Psoas muscle (tissue), 8 donors: ENCODE measurements around the gene HEG1. TPM values are rescaled to one million over a fixed set of nuclear protein-coding genes. Genes with fewer than 3 reads are reported as not detected.

Source experiments
- ATAC-seq, 4 donors: fragments of 200-7000 bp; cut with Tn5 transposase; one replicate each; pipeline ENCODE4 v1.9.1; 2020; ENCODE audit warnings: moderate library complexity in 3 of 4, mild to moderate bottlenecking in 2 of 4
- DNase-seq, 2 donors: peaks; one replicate each; pipeline ENCODE4 v3.0.0-alpha.2; 2020
- H3K27ac ChIP-seq: fragments of 200-600 bp; one replicate; pipeline ENCODE4 v1.8.0; 2022
- H3K27me3 ChIP-seq, 3 donors: fragments of 200-600 bp in 1 of 3; one replicate each; pipeline versions ENCODE4 v1.6.1 to v1.8.0; 2013 to 2022; ENCODE audit warnings: low read length in 2 of 3, mild to moderate bottlenecking in 2 of 3, moderate library complexity in 1 of 3; ENCODE audit not compliant: insufficient read depth in 3 of 3
- H3K36me3 ChIP-seq, 2 donors: fragments of 200-600 bp in 1 of 2; one replicate each; pipeline versions ENCODE4 v1.6.1 to v1.8.0; 2013 to 2022; ENCODE audit warnings: low read depth in 1 of 2, mild to moderate bottlenecking in 1 of 2, moderate library complexity in 1 of 2; ENCODE audit not compliant: insufficient read depth in 1 of 2
- H3K4me1 ChIP-seq: fragments of 200-600 bp; one replicate; pipeline ENCODE4 v1.8.0; 2022
- H3K4me3 ChIP-seq: fragments of 200-600 bp; one replicate; pipeline ENCODE4 v1.8.0; 2022; ENCODE audit warnings: mild to moderate bottlenecking
- H3K9me3 ChIP-seq: fragments of 200-600 bp; one replicate; pipeline ENCODE4 v1.8.0; 2022
- CTCF ChIP-seq: fragments of 200-600 bp; IDR thresholded peaks from one replicate; pipeline ENCODE4 v1.8.0; 2022; ENCODE audit warnings: antibody characterized with exemption
- WGBS, 3 donors: extraction: QIAGEN DNeasy Blood & Tissue Kit; methylation state at CpG; one replicate each; pipeline versions ENCODE4 v1.1.6 to v1.1.7; 2013; 5-methylcytosine and 5-hydroxymethylcytosine counted together
- intact Hi-C, 2 donors: fragments of 100-400 bp; cut with DNase I; formaldehyde crosslinking; loops; one replicate each; pipeline versions ENCODE4 v1.11.0 to v1.14.2; 2022
- polyA plus RNA-seq, 3 donors: library from polyadenylated mRNA; stranded (reverse); fragments of 200-250 nt; gene quantifications; one replicate each; pipeline ENCODE4 v1.2.3, GENCODE V29; 2013
- total RNA-seq, 4 donors: library from RNA; stranded (reverse); fragmentation: NEBNext Ultra II Directional in 2 of 4; extraction: Animal tissue kit (Norgen Biotek cat#: 25700) in 2 of 4; gene quantifications; one replicate each; pipeline versions ENCODE4 v1.2.1 to v1.2.4, GENCODE V29; 2021 to 2023
- donor health status: healthy with polysubstance abuse.
- donor health status: DM: no; HTN: no; CAD: no; lungs with moderate emphysema.
- donor health status: Bipolar disorder and iron deficiency.
- donor health status: healthy.
- donor health status: DM: yes; HTN: yes; CAD: no.
- donor health status: DM: no; HTN: no; CAD: no.
- donor health status: DM: no; HTN: no; CAD: no.
- donor health status: DM: yes; HTN: yes; CAD: no.

Gene HEG1
- total and polyA plus RNA-seq, 7 donors = 3.2 to 38.7 (median 11.7) TPM

- H3K4me3 ChIP-seq = no peak overlapping the region
- no peaks in the 10 kb centered on the region for H3K27me3 ChIP-seq
- ATAC-seq = no peak
- TF ChIP-seq CTCF = no peak
- intact Hi-C loops = no loop called here
- 85 to 92% (median 88%) methylated on average over 2 of the region's 2 CpGs for WGBS, 3 donors
- H3K36me3 ChIP-seq = no peaks in the 10 kb centered on the region
- no peaks in the 10 kb centered on the region for H3K9me3 ChIP-seq
- DNase-seq = no peak
- no peaks in the 10 kb centered on the region for H3K4me1 ChIP-seq
- no peak overlapping the region for H3K27ac ChIP-seq
Observed at GRCh38 chr3:124918524-124918923, 137.3 kb downstream of the HEG1 start.

- H3K27ac ChIP-seq = no peak overlapping the region
- TF ChIP-seq CTCF = no peak
- 53 to 72% (median 59%) methylated on average over 8 of the region's 8 CpGs for WGBS, 3 donors
- H3K4me3 ChIP-seq = no peak overlapping the region
- intact Hi-C loops = no loop called here
- no peaks in the 10 kb centered on the region for H3K4me1 ChIP-seq
- no peaks in the 10 kb centered on the region for H3K27me3 ChIP-seq
- no peaks in the 10 kb centered on the region for H3K9me3 ChIP-seq
- DNase-seq (no peak), ATAC-seq (no peak)
- no peaks in the 10 kb centered on the region for H3K36me3 ChIP-seq
Observed at GRCh38 chr3:124916837-124917409, 138.9 kb downstream of the HEG1 start.

Other genes with a start within 250 kb of the HEG1 start
- 10 to 100 TPM; 37.5 to 61.5 (median 54.8) TPM for gene ITGB5, start 168.6 kb downstream of the HEG1 start, total RNA-seq
- gene ITGB5, start 168.6 kb downstream of the HEG1 start, polyA plus RNA-seq = 10 to 100 TPM; 19.3 to 28.2 (median 19.8) TPM
- gene MUC13, start 121.2 kb downstream of the HEG1 start, total RNA-seq = under 1 TPM in 1 of 4 donors, not detected in 3; 0.13 TPM
- gene MUC13, start 121.2 kb downstream of the HEG1 start, polyA plus RNA-seq = under 1 TPM in 2 of 3 donors, not detected in 1; 0.12 to 0.16 TPM
- gene SLC12A8, start 156.8 kb upstream of the HEG1 start, total RNA-seq = under 1 TPM in 3 of 4 donors, not detected in 1; 0.55 to 0.93 (median 0.90) TPM
- under 1 TPM; 0.06 to 0.12 (median 0.07) TPM for gene SLC12A8, start 156.8 kb upstream of the HEG1 start, polyA plus RNA-seq